ENCODE results near the gene ANAPC2. TPM values are rescaled to one million over a fixed set of nuclear protein-coding genes. Genes with fewer than 3 reads are reported as not detected.

The ANAPC2 gene
- total RNA-seq, 1 donor from 2014 or later = 58.2 TPM

DNA sequence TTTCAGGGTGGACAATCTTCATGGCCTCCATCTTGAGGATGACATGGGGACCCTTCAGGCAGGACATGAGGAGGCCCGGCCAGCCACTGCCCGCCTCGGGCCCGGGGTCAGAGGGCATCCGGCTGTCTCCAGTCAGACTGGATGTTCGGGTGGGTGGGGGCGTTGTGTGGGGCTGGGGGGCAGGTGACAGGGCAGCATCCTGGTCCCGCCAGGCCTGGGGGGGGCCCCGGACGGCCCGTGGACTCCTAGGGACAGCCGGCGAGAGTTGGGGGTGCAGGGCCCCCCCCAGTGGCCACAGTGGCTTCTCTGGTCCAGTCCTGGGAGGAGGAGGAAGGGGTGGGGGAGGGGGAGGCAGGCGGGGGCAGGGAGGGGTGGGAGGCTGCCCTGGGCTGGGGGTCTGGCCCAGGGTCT lies 32.7 kb upstream of the ANAPC2 start:
- Histone ChIP-seq H3K4me1 (peaks cover 41% of the 10 kb centered on the region), H3K9me3 (no peaks in the 10 kb centered on the region), H3K27ac (no peak overlapping the region), H3K27me3 (ENCODE audit: low read depth) (no peaks in the 10 kb centered on the region), H3K4me3 (no peak overlapping the region), H3K36me3 (peaks cover 6% of the 10 kb centered on the region)
- DNase-seq (no peak), ATAC-seq (no peak)
- TF ChIP-seq, protein P1, sequence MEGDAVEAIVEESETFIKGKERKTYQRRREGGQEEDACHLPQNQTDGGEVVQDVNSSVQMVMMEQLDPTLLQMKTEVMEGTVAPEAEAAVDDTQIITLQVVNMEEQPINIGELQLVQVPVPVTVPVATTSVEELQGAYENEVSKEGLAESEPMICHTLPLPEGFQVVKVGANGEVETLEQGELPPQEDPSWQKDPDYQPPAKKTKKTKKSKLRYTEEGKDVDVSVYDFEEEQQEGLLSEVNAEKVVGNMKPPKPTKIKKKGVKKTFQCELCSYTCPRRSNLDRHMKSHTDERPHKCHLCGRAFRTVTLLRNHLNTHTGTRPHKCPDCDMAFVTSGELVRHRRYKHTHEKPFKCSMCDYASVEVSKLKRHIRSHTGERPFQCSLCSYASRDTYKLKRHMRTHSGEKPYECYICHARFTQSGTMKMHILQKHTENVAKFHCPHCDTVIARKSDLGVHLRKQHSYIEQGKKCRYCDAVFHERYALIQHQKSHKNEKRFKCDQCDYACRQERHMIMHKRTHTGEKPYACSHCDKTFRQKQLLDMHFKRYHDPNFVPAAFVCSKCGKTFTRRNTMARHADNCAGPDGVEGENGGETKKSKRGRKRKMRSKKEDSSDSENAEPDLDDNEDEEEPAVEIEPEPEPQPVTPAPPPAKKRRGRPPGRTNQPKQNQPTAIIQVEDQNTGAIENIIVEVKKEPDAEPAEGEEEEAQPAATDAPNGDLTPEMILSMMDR (IDR thresholded peaks at IDR 0.05) = no peak
- intact Hi-C loops (cut with DNase I) = no loop called here

DNA sequence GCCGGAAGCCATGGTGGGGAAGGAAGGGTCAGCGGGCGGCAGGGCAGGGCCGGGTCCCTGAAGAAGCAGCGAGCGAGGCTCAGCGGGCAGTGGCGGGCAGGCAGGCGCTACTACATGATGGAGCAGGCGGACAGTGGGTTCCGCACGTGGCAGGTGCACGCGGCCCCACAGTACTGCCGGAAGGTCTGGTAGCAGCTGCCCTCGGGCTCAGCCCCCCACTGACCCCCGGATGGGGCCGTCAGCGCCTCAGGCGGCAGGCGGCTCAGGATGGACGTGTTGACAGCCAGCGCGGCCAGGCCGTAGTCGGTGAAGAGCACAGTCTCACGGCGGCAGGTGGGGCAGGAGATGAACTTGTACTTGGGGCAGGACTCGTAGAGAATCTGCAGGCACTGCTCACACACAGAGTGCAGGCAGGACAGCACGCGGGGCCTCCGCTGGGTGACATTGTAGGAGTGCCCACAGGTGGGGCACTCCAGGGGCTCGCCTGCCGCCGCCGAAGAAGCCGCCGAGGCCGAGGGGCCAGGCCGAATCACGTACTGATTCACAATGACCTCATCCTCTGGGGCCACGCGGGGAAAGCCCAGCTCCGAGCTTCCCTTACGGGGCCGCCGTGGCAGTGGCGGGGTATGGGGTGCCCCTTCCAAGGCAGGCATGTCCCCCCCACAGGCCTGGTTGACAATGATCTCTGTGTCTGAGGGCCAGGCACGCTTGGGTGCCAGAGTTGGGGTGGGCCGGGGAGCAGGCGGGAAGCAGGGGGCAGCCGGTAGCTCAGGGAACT lies 32.1 kb upstream of the ANAPC2 start:
- H3K36me3 ChIP-seq = peaks cover 12% of the 10 kb centered on the region
- H3K4me1 ChIP-seq = peaks cover 41% of the 10 kb centered on the region
- TF ChIP-seq, protein P1 (IDR thresholded peaks at IDR 0.05) = no peak
- H3K9me3 ChIP-seq = no peaks in the 10 kb centered on the region
- H3K4me3 ChIP-seq = no peak overlapping the region
- no peak for ATAC-seq
- no peaks in the 10 kb centered on the region for H3K27me3 ChIP-seq (ENCODE audit: low read depth)
- intact Hi-C loops (cut with DNase I) = no loop called here
- H3K27ac ChIP-seq = no peak overlapping the region
- DNase-seq = no peak

DNA sequence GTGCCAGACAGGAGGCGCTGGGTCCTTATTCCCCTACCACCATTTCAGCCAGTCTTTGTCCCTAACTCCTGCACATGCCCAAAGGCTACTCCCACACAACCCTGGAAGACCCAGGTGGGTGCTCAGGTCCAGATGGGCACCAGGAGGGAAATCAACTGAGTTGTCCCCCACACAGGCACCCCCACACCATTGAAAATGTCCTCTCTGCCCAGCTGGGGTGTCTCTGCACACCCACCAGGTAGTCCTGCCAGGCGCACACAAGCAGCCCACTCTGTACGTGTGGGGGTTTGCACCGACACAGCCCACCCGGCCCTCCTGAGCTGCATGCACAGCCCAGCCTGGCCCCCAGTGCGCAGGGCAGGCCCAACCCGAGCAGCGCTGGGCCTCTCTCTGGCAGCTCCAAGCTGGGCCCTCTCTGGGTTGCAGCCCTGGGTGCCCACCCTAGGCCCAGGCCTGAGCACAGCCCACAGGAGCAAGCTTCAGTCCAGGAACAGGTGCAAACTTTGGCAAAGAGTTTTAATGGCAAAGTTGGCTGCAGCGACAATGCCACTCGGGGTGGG lies 31.5 kb upstream of the ANAPC2 start:
- intact Hi-C loops (cut with DNase I) = no loop called here
- TF ChIP-seq, protein P1 (IDR thresholded peaks at IDR 0.05) = no peak
- peaks cover 41% of the 10 kb centered on the region for H3K4me1 ChIP-seq
- H3K36me3 ChIP-seq = peaks cover 16% of the 10 kb centered on the region
- H3K9me3 ChIP-seq = no peaks in the 10 kb centered on the region
- H3K4me3 ChIP-seq = no peak overlapping the region
- no peaks in the 10 kb centered on the region for H3K27me3 ChIP-seq (ENCODE audit: low read depth)
- ATAC-seq = no peak
- H3K27ac ChIP-seq = no peak overlapping the region
- no peak for DNase-seq

DNA sequence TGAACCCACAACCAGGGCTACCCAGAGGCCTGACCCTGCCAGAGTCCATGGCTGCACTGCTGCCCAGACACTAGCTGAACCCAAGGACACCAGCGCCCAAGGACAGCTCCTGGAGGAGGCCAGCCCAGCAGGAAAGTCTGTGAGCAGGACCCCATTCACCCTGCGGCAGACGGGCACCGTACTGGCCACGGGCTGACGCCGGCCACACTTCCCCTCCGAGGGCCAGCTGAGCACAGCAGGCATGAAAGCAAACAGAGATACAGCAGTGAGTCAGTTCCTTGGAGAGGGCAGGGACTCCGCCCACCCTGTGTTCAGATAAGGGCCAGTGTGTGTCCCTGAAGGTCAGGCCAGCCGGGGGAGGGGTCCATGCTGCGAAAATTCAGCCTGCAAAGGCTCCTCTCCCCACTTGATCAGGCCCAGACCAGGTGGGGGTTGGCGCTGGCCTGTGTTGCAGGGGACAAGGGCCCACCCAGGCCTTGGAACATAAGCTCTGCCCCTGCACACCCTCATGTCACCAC lies 30.5 kb upstream of the ANAPC2 start:
- ATAC-seq (peak; percentile 2 to 44), DNase-seq (no peak)
- intact Hi-C loops (cut with DNase I) = no loop called here
- Histone ChIP-seq H3K9me3 (no peaks in the 10 kb centered on the region), H3K27ac (peak overlapping the region; percentile 46), H3K27me3 (ENCODE audit: low read depth) (no peaks in the 10 kb centered on the region), H3K4me1 (peaks cover 33% of the 10 kb centered on the region), H3K36me3 (peaks cover 16% of the 10 kb centered on the region), H3K4me3 (no peak overlapping the region)
- TF ChIP-seq, protein P1 (IDR thresholded peaks at IDR 0.05) = no peak

DNA sequence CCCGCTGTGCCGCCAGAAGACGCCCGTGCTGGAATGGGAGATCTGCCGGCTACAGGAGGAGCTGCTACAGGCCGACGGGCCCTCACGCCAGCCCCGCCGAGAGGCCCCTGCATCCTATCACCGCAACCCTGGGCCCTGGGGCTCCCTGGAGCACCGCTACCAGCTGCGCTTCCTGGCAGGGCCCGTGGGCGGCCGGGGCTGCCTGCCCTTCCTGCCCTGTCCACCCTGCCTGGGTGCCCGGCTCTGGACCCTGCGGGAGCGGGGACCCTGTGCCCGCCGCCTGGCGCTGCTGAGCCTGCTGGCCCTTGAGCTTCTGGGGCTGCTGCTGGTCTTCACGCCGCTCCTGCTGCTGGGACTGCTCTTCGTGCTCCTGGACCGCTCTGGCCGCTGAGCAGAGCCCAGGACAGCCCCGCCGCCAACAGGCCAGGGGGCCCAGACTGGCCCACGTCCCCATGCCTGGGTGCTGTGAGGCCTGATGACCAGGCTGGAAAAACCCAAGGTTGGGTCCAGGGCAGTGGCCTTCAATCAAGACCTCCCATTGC lies 29.9 kb upstream of the ANAPC2 start:
- Histone ChIP-seq H3K36me3 (peaks cover 16% of the 10 kb centered on the region), H3K27me3 (ENCODE audit: low read depth) (no peaks in the 10 kb centered on the region), H3K27ac (peak overlapping the region; percentile 67), H3K4me3 (no peak overlapping the region), H3K4me1 (peaks cover 33% of the 10 kb centered on the region), H3K9me3 (no peaks in the 10 kb centered on the region)
- intact Hi-C loops (cut with DNase I) = no loop called here
- TF ChIP-seq, protein P1 (IDR thresholded peaks at IDR 0.05) = no peak
- no peak for ATAC-seq
- DNase-seq = no peak
